Esophagus squamous epithelium (tissue), 5 donors: Measurements from ENCODE around the gene RPS13. TPM values are rescaled to one million over a fixed set of nuclear protein-coding genes. Genes with fewer than 3 reads are reported as not detected.
"Not testable (repeated sequence)": the region's sequence is repeated elsewhere in the genome, so short reads cannot be mapped to it uniquely, and the experiment has no call there.

Experiments used
- DNase-seq: peaks from one replicate; lab custom pipeline; 2025; lab: John Stamatoyannopoulos, UW
- H3K27ac ChIP-seq, 4 donors: fragments of 200-600 bp; sonication (generic); one replicate each; pipeline ENCODE4 v1.5.1; 2016 to 2019; ENCODE audit warnings: mild to moderate bottlenecking in 1 of 4
- H3K27me3 ChIP-seq, 4 donors: fragments of 200-600 bp; sonication (generic); 1 replicate in 3 of 4; 2 replicates in 1 of 4; pipeline versions ENCODE4 v1.5.1 to v1.6.0; 2017 to 2021; ENCODE audit warnings: antibody characterized with exemption in 1 of 4
- H3K36me3 ChIP-seq, 3 donors: fragments of 200-600 bp; sonication (generic); one replicate each; pipeline ENCODE4 v1.5.1; 2016 to 2019
- H3K4me1 ChIP-seq, 3 donors: fragments of 200-600 bp; sonication (generic); one replicate each; pipeline ENCODE4 v1.5.1; 2017 to 2019
- H3K4me3 ChIP-seq, 4 donors: fragments of 200-600 bp; sonication (generic); 1 replicate in 3 of 4; 2 replicates in 1 of 4; pipeline ENCODE4 v1.5.1; 2016 to 2019; ENCODE audit warnings: mild to moderate bottlenecking in 2 of 4, moderate library complexity in 1 of 4
- H3K9me3 ChIP-seq, 3 donors: fragments of 200-600 bp; sonication (generic); one replicate each; pipeline ENCODE4 v1.5.1; 2016 to 2019
- POLR2A ChIP-seq, 4 donors: fragments of 450-650 bp; IDR thresholded peaks; one replicate each; pipeline ENCODE4 v1.6.1; 2017; ENCODE audit warnings: antibody characterized with exemption in 4 of 4, mild to moderate bottlenecking in 4 of 4, moderate library complexity in 3 of 4
- WGBS, 2 donors: methylation state at CpG; one replicate each; pipeline ENCODE4 v1.1.5; 2018; 5-methylcytosine and 5-hydroxymethylcytosine counted together
- intact Hi-C: fragments of 100-400 bp; cut with DNase I; formaldehyde crosslinking; loops from one replicate; pipeline ENCODE4 v1.15.0; 2022
- total RNA-seq, 4 donors: library from RNA; depleted of rRNA; stranded (reverse); fragments of >200 nt; gene quantifications; one replicate each; pipeline ENCODE4 v1.1.0, GENCODE V29; 2016
- TF ChIP-seq, protein P1 (sequence below), 6 experiments: fragments of 450-650 bp in 4 of 6; fragments of 200-600 bp in 2 of 6; sonication (generic) in 2 of 6; IDR thresholded peaks; one replicate each; pipeline ENCODE4 v1.5.1; 2016 to 2019; ENCODE audit warnings: antibody characterized with exemption in 6 of 6, mild to moderate bottlenecking in 4 of 6, moderate library complexity in 4 of 6
- donor health status: DM: yes; HTN: yes; CAD: no.

Gene RPS13
- total RNA-seq, 4 donors from 2014 or later, result 730 to 2,494 (median 1,242) TPM

DNA sequence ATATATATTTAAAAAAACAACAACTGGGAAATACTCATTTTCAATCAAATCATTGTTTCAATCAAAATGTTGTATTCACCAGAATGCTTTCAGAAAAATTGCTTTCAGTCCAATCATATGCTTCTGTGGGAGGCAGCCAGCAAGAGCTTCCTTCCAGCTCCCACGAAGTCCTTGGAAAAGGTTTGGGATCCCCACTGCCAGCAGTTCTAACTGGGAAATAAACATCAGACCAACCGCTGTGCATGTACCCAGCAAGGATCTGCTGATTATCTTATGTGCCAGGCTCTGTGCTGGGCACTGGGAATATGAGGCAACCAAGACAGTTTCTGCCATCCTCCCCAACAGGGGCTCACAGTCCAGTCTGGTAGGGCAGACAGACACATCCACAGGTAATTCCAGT lies 10.8 kb downstream of the RPS13 start:
- TF ChIP-seq POLR2A (IDR thresholded peaks at IDR 0.05), result no peak
- TF ChIP-seq, protein P1, sequence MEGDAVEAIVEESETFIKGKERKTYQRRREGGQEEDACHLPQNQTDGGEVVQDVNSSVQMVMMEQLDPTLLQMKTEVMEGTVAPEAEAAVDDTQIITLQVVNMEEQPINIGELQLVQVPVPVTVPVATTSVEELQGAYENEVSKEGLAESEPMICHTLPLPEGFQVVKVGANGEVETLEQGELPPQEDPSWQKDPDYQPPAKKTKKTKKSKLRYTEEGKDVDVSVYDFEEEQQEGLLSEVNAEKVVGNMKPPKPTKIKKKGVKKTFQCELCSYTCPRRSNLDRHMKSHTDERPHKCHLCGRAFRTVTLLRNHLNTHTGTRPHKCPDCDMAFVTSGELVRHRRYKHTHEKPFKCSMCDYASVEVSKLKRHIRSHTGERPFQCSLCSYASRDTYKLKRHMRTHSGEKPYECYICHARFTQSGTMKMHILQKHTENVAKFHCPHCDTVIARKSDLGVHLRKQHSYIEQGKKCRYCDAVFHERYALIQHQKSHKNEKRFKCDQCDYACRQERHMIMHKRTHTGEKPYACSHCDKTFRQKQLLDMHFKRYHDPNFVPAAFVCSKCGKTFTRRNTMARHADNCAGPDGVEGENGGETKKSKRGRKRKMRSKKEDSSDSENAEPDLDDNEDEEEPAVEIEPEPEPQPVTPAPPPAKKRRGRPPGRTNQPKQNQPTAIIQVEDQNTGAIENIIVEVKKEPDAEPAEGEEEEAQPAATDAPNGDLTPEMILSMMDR (IDR thresholded peaks at IDR 0.05), result no peak
- WGBS, 2 donors, result 61 to 68% methylated on average over 2 of the region's 2 CpGs
- DNase-seq, result no peak

DNA sequence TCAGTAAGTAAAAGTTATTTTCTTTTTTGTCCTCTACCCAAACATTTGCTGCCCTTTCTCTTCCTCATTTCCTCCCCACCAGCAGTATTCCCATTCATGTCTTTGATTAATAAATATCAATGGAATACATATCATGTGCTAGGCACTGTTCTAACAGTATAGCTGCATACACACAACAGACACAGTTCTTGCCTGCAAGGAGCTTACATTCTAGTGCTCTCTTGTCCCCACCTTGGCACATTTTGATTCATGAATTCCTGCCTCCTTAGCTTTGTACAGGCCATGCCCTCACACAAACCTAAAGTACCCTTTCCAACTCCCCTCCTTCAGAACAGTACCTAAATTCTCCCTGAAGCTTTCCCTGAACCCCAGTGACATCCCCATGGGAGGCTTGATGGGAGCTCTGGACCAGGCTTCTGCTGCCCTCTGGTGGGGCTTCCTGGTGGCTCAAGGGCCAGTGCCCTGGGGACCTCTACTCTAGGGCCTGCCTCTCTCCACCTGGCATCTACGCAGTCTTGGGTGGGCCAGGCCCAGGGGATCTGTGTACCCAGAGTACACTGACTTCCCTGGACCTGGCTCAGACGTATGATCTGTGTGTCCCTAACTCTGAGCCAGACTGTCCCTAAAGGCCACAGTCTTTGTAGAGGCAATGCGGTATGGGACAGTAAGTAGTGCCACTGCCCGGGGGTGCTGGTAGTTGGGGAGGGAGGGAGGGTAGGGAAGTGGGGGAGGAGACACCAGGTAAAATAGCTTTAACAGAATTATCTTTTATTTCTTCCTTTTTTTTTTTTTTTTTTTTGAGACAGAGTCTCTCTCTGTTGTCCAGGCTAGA lies 14.1 kb downstream of the RPS13 start:
- H3K4me1 ChIP-seq, result no peaks in the 10 kb centered on the region
- H3K36me3 ChIP-seq, result no peaks in the 10 kb centered on the region
- WGBS, 2 donors, result 66 to 71% methylated on average over 2 to 3 of the region's 4 CpGs
- TF ChIP-seq, protein P1 (IDR thresholded peaks at IDR 0.05), result peak; percentile 55 to 86 (median 68)
- no peak for TF ChIP-seq POLR2A (IDR thresholded peaks at IDR 0.05)
- H3K27ac ChIP-seq, result no peak overlapping the region
- no peak overlapping the region for H3K4me3 ChIP-seq
- intact Hi-C loops, result no loop called here
- no peaks in the 10 kb centered on the region for H3K9me3 ChIP-seq
- H3K27me3 ChIP-seq, result no peaks in the 10 kb centered on the region
- DNase-seq, result no peak

More for the DNA sequence above, 10.8 kb downstream of the RPS13 start:
- Histone ChIP-seq H3K9me3 (no peaks in the 10 kb centered on the region), H3K27ac (no peak overlapping the region), H3K4me3 (no peak overlapping the region), H3K4me1 (no peaks in the 10 kb centered on the region), H3K36me3 (no peaks in the 10 kb centered on the region), H3K27me3 (no peaks in the 10 kb centered on the region)
- intact Hi-C loops, result loop anchor here (5.0 kb wide), 1 partner anchor 119 kb away; no protein-coding TSS in a partner anchor

DNA sequence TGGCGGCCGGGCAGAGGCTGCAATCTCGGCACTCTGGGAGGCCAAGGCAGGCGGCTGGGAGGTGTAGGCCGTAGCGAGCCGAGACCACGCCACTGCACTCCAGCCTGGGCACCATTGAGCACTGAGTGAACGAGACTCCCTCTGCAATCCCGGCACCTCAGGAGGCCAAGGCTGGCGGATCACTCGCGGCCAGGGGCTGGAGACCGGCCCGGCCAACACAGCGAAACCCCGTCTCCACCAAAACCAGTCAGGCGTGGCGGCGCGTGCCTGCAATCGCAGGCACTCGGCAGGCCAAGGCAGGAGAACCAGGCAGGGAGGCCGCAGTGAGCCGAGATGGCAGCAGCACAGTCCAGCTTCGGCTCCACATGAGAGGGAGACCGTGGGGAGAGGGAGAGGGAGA lies 26.3 kb downstream of the RPS13 start:
- intact Hi-C loops, H3K9me3 ChIP-seq, H3K27me3 ChIP-seq, H3K4me1 ChIP-seq, H3K36me3 ChIP-seq, H3K4me3 ChIP-seq, DNase-seq, H3K27ac ChIP-seq: not testable (repeated sequence)
- WGBS, 2 donors, result 82% methylated on average over 2 of the region's 27 CpGs; no CpG with 5 or more reads in 1 of the 2 donors

DNA sequence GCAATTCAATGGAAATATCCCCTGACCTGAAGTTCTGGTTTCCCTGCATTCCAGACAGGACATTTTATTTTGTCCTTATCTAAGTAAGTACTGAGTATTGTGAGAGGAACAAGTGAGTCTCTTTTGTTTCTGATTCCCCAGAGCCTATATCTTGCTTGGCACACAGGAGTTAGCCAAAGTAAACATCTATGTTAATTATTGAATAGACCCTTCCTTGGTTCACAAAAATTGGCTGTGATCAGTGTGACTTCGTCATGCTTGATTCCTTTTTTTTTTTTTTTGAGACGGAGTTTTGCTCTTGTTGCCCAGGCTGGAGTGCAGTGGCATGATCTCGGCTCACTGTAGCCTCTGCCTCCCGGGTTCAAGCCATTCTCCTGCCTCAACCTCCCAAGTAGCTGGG lies 29.0 kb downstream of the RPS13 start:
- 55 to 57% methylated on average over 4 of the region's 4 CpGs for WGBS, 2 donors
- H3K9me3 ChIP-seq, H3K4me1 ChIP-seq, H3K36me3 ChIP-seq, DNase-seq, H3K4me3 ChIP-seq, intact Hi-C loops, H3K27me3 ChIP-seq, H3K27ac ChIP-seq: not testable (repeated sequence)

DNA sequence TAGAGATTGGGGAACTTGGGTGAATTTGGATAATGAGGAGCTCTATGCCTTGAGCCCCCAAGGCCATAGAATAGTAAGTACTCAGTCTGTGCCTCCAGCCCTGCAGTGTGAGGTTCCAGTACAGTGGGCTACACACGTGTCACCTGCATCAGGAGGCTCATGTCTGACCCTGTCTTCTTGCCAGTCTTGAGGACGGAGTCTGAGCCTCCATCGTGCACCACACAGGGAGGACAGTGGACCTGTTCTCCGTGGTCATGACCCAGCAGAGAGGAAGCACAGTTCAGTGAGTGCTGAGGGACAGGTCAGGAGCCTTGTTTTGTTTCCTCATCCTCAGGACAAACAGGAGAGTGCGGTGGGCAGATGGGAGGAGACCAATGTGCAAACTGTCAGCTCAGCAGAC lies 30.8 kb downstream of the RPS13 start:
- intact Hi-C loops, result no loop called here
- H3K9me3 ChIP-seq, result no peaks in the 10 kb centered on the region
- H3K4me1 ChIP-seq, result no peaks in the 10 kb centered on the region
- no peaks in the 10 kb centered on the region for H3K36me3 ChIP-seq
- WGBS, 2 donors, result 50 to 73% methylated on average over 2 of the region's 5 CpGs
- H3K4me3 ChIP-seq, result no peak overlapping the region
- no peak overlapping the region for H3K27ac ChIP-seq
- TF ChIP-seq, protein P1 (IDR thresholded peaks at IDR 0.05), result no peak
- H3K27me3 ChIP-seq, result no peaks in the 10 kb centered on the region
- DNase-seq, result no peak
